ENCODE results near the gene TEX52. TPM values are rescaled to one million over a fixed set of nuclear protein-coding genes. Genes with fewer than 3 reads are reported as not detected.
A peak's percentile ranks its signal among the peaks of the same experiment; 100 is the strongest.

The TEX52 gene
- total and polyA plus RNA-seq, 8 donors = not detected

- no peaks in the 10 kb centered on the region for H3K9me3 ChIP-seq
- no peak overlapping the region for H3K4me3 ChIP-seq
- H3K4me1 ChIP-seq = no peaks in the 10 kb centered on the region
- H3K27ac ChIP-seq = no peak overlapping the region
- DNase-seq = no peak
- intact Hi-C loops (cut with DNase I; ENCODE audit: low total_unique reads) = loop anchor here (10.0 kb wide), 2 partner anchors 89 to 179 kb away; no protein-coding TSS in a partner anchor
- no peaks in the 10 kb centered on the region for H3K27me3 ChIP-seq
- H3K36me3 ChIP-seq = peaks cover 0 to 37% (median 14%) of the 10 kb centered on the region in 4 donors
- TF ChIP-seq POLR2AphosphoS5 (IDR thresholded peaks at IDR 0.05) (no peak), EP300 (IDR thresholded peaks at IDR 0.05) (no peak), CTCF (IDR thresholded peaks at IDR 0.05) (no peak), POLR2A (IDR thresholded peaks at IDR 0.05) (no peak)
- WGBS, 5 donors = 86 to 99% (median 93%) methylated on average over 7 of the region's 7 CpGs
Measured at GRCh38 chr12:2855546-2855945, 1.3 kb downstream of the TEX52 start.

GRCh38 chr12:2854669-2855453 is 2.0 kb downstream of the TEX52 start:
- intact Hi-C loops (cut with DNase I; ENCODE audit: low total_unique reads) = loop anchor here (10.0 kb wide), 2 partner anchors 90 to 180 kb away; no protein-coding TSS in a partner anchor
- Histone ChIP-seq H3K27me3 (no peaks in the 10 kb centered on the region), H3K4me1 (peaks cover 0 to 5% (median 0%) of the 10 kb centered on the region in 4 donors), H3K27ac (no peak overlapping the region), H3K36me3 (peaks cover 0 to 30% (median 14%) of the 10 kb centered on the region in 4 donors), H3K4me3 (no peak overlapping the region), H3K9me3 (no peaks in the 10 kb centered on the region)
- 74 to 87% (median 86%) methylated on average over 24 to 25 of the region's 25 CpGs for whole genome bisulfite sequencing, 5 donors
- DNase-seq = peak in 1 of 2 donors; percentile 71
- TF ChIP-seq POLR2AphosphoS5 (IDR thresholded peaks at IDR 0.05) (no peak), CTCF (IDR thresholded peaks at IDR 0.05) (no peak), EP300 (IDR thresholded peaks at IDR 0.05) (no peak), POLR2A (IDR thresholded peaks at IDR 0.05) (no peak)

GRCh38 chr12:2853626-2854025 is 3.2 kb downstream of the TEX52 start:
- Histone ChIP-seq H3K36me3 (peaks cover 0 to 18% (median 9%) of the 10 kb centered on the region in 4 donors), H3K4me1 (peaks cover 0 to 13% (median 0%) of the 10 kb centered on the region in 4 donors)
- TF ChIP-seq CTCF (IDR thresholded peaks at IDR 0.05) (peak in 5 of 7 experiments; percentile 42 to 76 (median 66)), EP300 (IDR thresholded peaks at IDR 0.05) (no peak), POLR2AphosphoS5 (IDR thresholded peaks at IDR 0.05) (no peak), POLR2A (IDR thresholded peaks at IDR 0.05) (no peak)

GRCh38 chr12:2851931-2852330 is 4.9 kb downstream of the TEX52 start:
- Histone ChIP-seq H3K27ac (no peak overlapping the region), H3K4me3 (no peak overlapping the region), H3K9me3 (no peaks in the 10 kb centered on the region), H3K27me3 (no peaks in the 10 kb centered on the region), H3K4me1 (peaks cover 0 to 13% (median 0%) of the 10 kb centered on the region in 4 donors), H3K36me3 (peaks cover 0 to 11% (median under 1%) of the 10 kb centered on the region in 4 donors)
- intact Hi-C loops (cut with DNase I; ENCODE audit: low total_unique reads) = loop anchor here (10.0 kb wide), 2 partner anchors 93 to 183 kb away; no protein-coding TSS in a partner anchor
- 89 to 97% (median 94%) methylated on average over 3 of the region's 3 CpGs for WGBS, 5 donors
- TF ChIP-seq CTCF (IDR thresholded peaks at IDR 0.05) (no peak), EP300 (IDR thresholded peaks at IDR 0.05) (no peak), POLR2AphosphoS5 (IDR thresholded peaks at IDR 0.05) (no peak), POLR2A (IDR thresholded peaks at IDR 0.05) (no peak)
- DNase-seq = no peak

More at GRCh38 chr12:2853626-2854025, 3.2 kb downstream of the TEX52 start:
- no peak overlapping the region for H3K4me3 ChIP-seq
- H3K27me3 ChIP-seq = no peaks in the 10 kb centered on the region
- WGBS, 5 donors = 21 to 26% (median 21%) methylated on average over 11 of the region's 11 CpGs
- no peaks in the 10 kb centered on the region for H3K9me3 ChIP-seq
- H3K27ac ChIP-seq = no peak overlapping the region
- intact Hi-C loops (cut with DNase I; ENCODE audit: low total_unique reads) = loop anchor here (10.0 kb wide), 2 partner anchors 91 to 181 kb away; no protein-coding TSS in a partner anchor
- peak; percentile 80 to 93 for DNase-seq
